HL-60 (cell line): ENCODE measurements around the gene MYH11.

Experiments used
- DNase-seq, 2 experiments: peaks; one replicate each; pipeline ENCODE4 v3.0.0-alpha.2; 2010 to 2020; ENCODE audit warnings: low read depth in 1 of 2, low spot score in 1 of 2
- H3K27ac ChIP-seq: fragments of 250-450 bp; sonication (Bioruptor Pico); replicated peaks from 2 replicates; pipeline ENCODE4 v1.5.1; 2020; ENCODE audit warnings: mild to moderate bottlenecking, moderate library complexity
- H3K27me3 ChIP-seq: fragments of 250-450 bp; sonication (Bioruptor Pico); 2 replicates; pipeline ENCODE4 v1.5.1; 2021; ENCODE audit warnings: mild to moderate bottlenecking, moderate library complexity; ENCODE audit not compliant: insufficient read depth, poor library complexity, severe bottlenecking
- H3K4me3 ChIP-seq: replicated peaks from 2 replicates; pipeline ENCODE4 v1.5.1; 2011; ENCODE audit warnings: mild to moderate bottlenecking, control low read depth, low read length; ENCODE audit not compliant: insufficient read depth
- GABPA ChIP-seq: IDR thresholded peaks from 2 replicates; pipeline ENCODE4 v1.6.1; 2012; ENCODE audit warnings: low read depth
- POLR2AphosphoS5 ChIP-seq: IDR thresholded peaks from 2 replicates; pipeline ENCODE4 v1.6.1; 2012; ENCODE audit warnings: low read depth
- REST ChIP-seq: IDR thresholded peaks from 2 replicates; pipeline ENCODE4 v1.6.1; 2012; ENCODE audit warnings: low read depth; ENCODE audit not compliant: insufficient replicate concordance
- SPI1 ChIP-seq: IDR thresholded peaks from 2 replicates; pipeline ENCODE4 v1.6.1; 2012; ENCODE audit warnings: low read depth, mild to moderate bottlenecking, borderline replicate concordance
- TF ChIP-seq, protein P1 (sequence below): IDR thresholded peaks from one replicate; pipeline ENCODE4 v1.5.1; 2011; ENCODE audit warnings: low read length, control low read depth, inconsistent platforms; ENCODE audit not compliant: insufficient read depth

The MYH11 gene

GRCh38 chr16:15888072-15888976 is 31.5 kb upstream of the MYH11 start, which contains the start of gene CEP20:
Gene CEP20 (minus strand): TSS chr16:15888603. CDS start chr16:15888585, 18 bp downstream.
- Histone ChIP-seq H3K27ac (peak within 1 kb of the TSS; percentile 91), H3K27me3 (no peaks in the 10 kb centered on the region), H3K4me3 (peak within 1 kb of the TSS; percentile 69)
- peak; percentile 98 to 100 for DNase-seq
- TF ChIP-seq, protein P1, sequence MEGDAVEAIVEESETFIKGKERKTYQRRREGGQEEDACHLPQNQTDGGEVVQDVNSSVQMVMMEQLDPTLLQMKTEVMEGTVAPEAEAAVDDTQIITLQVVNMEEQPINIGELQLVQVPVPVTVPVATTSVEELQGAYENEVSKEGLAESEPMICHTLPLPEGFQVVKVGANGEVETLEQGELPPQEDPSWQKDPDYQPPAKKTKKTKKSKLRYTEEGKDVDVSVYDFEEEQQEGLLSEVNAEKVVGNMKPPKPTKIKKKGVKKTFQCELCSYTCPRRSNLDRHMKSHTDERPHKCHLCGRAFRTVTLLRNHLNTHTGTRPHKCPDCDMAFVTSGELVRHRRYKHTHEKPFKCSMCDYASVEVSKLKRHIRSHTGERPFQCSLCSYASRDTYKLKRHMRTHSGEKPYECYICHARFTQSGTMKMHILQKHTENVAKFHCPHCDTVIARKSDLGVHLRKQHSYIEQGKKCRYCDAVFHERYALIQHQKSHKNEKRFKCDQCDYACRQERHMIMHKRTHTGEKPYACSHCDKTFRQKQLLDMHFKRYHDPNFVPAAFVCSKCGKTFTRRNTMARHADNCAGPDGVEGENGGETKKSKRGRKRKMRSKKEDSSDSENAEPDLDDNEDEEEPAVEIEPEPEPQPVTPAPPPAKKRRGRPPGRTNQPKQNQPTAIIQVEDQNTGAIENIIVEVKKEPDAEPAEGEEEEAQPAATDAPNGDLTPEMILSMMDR, result no peak
- TF ChIP-seq POLR2AphosphoS5 (peak; percentile 83), SPI1 (peak; percentile 77), REST (peak; percentile 71), GABPA (no peak)

GRCh38 chr16:15887283-15887682 is 30.5 kb upstream of the MYH11 start:
- Histone ChIP-seq H3K27ac (no peak overlapping the region), H3K4me3 (peak overlapping the region; percentile 69), H3K27me3 (no peaks in the 10 kb centered on the region)
- TF ChIP-seq, protein P1, result no peak
- TF ChIP-seq SPI1, result no peak
- no peak for TF ChIP-seq GABPA
- no peak for TF ChIP-seq REST
- no peak for TF ChIP-seq POLR2AphosphoS5
- no peak for DNase-seq

DNA sequence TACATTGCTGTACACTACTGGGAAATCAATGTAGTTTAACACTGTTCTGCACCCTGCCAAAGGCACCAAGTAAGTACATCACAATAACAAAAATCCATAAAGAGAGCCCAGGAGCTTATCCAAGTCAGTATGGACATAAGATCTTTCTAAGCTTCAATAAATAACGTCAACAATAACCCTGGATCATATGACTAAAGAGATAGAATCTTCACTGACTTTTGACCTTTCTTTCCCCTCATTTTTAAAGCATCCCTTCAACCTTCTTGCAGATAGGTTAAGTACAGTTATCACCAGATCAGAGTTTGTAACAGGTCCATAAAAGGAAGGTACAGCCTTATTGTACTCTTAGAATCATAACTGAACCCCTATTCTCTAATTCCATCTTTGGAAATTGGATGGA is 29.2 kb upstream of the MYH11 start:
- Histone ChIP-seq H3K27ac (no peak overlapping the region; the same call in 1 of the 2 replicates), H3K4me3 (no peak overlapping the region), H3K27me3 (no peaks in the 10 kb centered on the region)
- TF ChIP-seq REST (no peak), POLR2AphosphoS5 (no peak), SPI1 (no peak), GABPA (no peak)
- TF ChIP-seq, protein P1, result no peak
- no peak for DNase-seq
